C4-2B (cell line): Measurements from ENCODE around the gene P2RX1.

Source experiments
- CTCF ChIP-seq: fragments of 450-650 bp; conservative IDR thresholded peaks from 2 replicates; pipeline ENCODE4 v1.5.1; 2017; ENCODE audit warnings: mild to moderate bottlenecking
- ZFX ChIP-seq: fragments of 450-650 bp; IDR thresholded peaks from 2 replicates; pipeline ENCODE4 v1.6.1; 2017

DNA sequence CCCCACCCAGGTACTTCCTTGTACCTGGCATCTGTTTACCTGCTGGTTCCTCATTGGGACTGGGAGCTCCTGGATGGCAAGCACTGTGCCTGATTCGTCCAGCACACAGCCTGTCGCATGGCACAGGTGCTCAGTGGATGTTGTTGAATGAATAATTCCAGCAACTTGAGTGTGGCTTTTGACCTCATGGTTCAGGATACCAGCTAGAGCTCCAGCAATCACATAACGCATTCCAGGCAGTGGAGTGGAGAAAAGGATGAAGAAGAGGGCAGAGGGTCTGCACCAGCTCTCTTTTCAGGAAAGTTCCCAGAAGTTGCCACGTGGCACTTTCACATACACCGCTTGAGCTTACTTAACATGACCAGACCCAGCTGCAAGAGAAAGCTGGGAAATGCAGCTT, 22.1 kb downstream of the P2RX1 start:
- TF ChIP-seq CTCF: no peak
- no peak for TF ChIP-seq ZFX
